B cell (primary cell): Measurements from ENCODE around the gene CD101. TPM values are rescaled to one million over a fixed set of nuclear protein-coding genes. Genes with fewer than 3 reads are reported as not detected.

ENCODE experiments used
- ATAC-seq: fragments of 200-7000 bp; cut with Tn5 transposase; one replicate; pipeline ENCODE4 v1.10.0; 2021; ENCODE audit warnings: low read depth, mild to moderate bottlenecking, moderate number of reproducible peaks, moderate library complexity
- CTCF ChIA-PET: fragments of 350-600 bp; sonication (Branson Sonifier 250); formaldehyde crosslinking; loops from one replicate; lab custom pipeline; 2021; ENCODE audit warnings: antibody characterized with exemption, inconsistent platforms; lab: Charles Lee
- POLR2A ChIA-PET: fragments of 350-600 bp; sonication (Branson Sonifier 250); formaldehyde crosslinking; loops from one replicate; lab custom pipeline; 2021; ENCODE audit warnings: antibody characterized with exemption; lab: Charles Lee
- DNase-seq: peaks from one replicate; pipeline ENCODE4 v3.0.0; 2013
- H2AFZ ChIP-seq: 2 replicates; pipeline ENCODE4 v1.6.1; 2012; ENCODE audit warnings: mild to moderate bottlenecking, low read depth, low read length; ENCODE audit not compliant: insufficient read depth, poor library complexity, severe bottlenecking
- H3K27ac ChIP-seq, 2 donors: 1 replicate in 1 of 2; 2 replicates in 1 of 2; pipeline ENCODE4 v1.5.1; 2012 to 2013; ENCODE audit warnings: low read length in 2 of 2, mild to moderate bottlenecking in 2 of 2, moderate library complexity in 1 of 2
- H3K27me3 ChIP-seq, 4 experiments: fragments of 200-600 bp in 1 of 4; sonication (generic) in 1 of 4; replicated peaks in 1 of 4; 1 replicate in 2 of 4; 2 replicates in 2 of 4; pipeline versions ENCODE4 v1.6.1 to v1.7.0; 2013 to 2016; ENCODE audit warnings: low read length in 3 of 4, mild to moderate bottlenecking in 2 of 4, mixed read lengths in 1 of 4, moderate library complexity in 1 of 4; ENCODE audit not compliant: insufficient read depth in 4 of 4, control insufficient read depth in 3 of 4; ENCODE audit errors: control extremely low read depth in 1 of 4
- H3K36me3 ChIP-seq, 2 experiments: replicated peaks in 1 of 2; 1 replicate in 1 of 2; 2 replicates in 1 of 2; pipeline versions ENCODE4 v1.6.1 to v1.7.1; 2013; ENCODE audit warnings: low read length in 1 of 2; ENCODE audit not compliant: insufficient read depth in 2 of 2, control insufficient read depth in 1 of 2; ENCODE audit errors: control extremely low read depth in 1 of 2, extremely low read depth in 1 of 2
- H3K4me1 ChIP-seq, 2 donors: fragments of 200-600 bp in 1 of 2; sonication (generic) in 1 of 2; 1 replicate in 1 of 2; 2 replicates in 1 of 2; pipeline versions ENCODE4 v1.5.1 to v1.6.1; 2013 to 2017; ENCODE audit warnings: low read length in 2 of 2; ENCODE audit not compliant: control insufficient read depth in 2 of 2, insufficient read depth in 2 of 2
- H3K4me2 ChIP-seq: replicated peaks from 2 replicates; pipeline ENCODE3; 2012; ENCODE audit warnings: mild to moderate bottlenecking, low read depth, low read length; ENCODE audit not compliant: poor library complexity, severe bottlenecking
- H3K4me3 ChIP-seq, 5 experiments: fragments of 200-600 bp in 1 of 5; sonication (generic) in 1 of 5; 1 replicate in 3 of 5; 2 replicates in 2 of 5; pipeline versions ENCODE4 v1.5.1 to v1.7.0; 2011 to 2016; ENCODE audit warnings: low read length in 4 of 5, mild to moderate bottlenecking in 4 of 5, low read depth in 2 of 5, control low read depth in 1 of 5, moderate library complexity in 1 of 5; ENCODE audit not compliant: insufficient read depth in 1 of 5; ENCODE audit errors: control extremely low read depth in 1 of 5, extremely low read depth in 1 of 5
- H3K79me2 ChIP-seq: fragments of 200-600 bp; sonication (generic); one replicate; pipeline ENCODE4 v1.6.0; 2016; ENCODE audit warnings: low read length; ENCODE audit not compliant: control insufficient read depth, insufficient read depth
- H3K9ac ChIP-seq: fragments of 200-600 bp; sonication (generic); 2 replicates; pipeline ENCODE4 v1.6.1; 2017; ENCODE audit warnings: mild to moderate bottlenecking, low read length, moderate library complexity
- H3K9me3 ChIP-seq, 3 donors: one replicate each; pipeline versions ENCODE4 v1.6.1 to v1.7.1; 2013; ENCODE audit warnings: low read length in 2 of 3; ENCODE audit not compliant: control insufficient read depth in 2 of 3, insufficient read depth in 1 of 3; ENCODE audit errors: control extremely low read depth in 1 of 3
- H4K20me1 ChIP-seq: 2 replicates; pipeline ENCODE4 v1.6.0; 2012; ENCODE audit warnings: mild to moderate bottlenecking, low read length; ENCODE audit not compliant: insufficient read depth, control insufficient read depth, poor library complexity, severe bottlenecking
- H3K27ac Mint-ChIP-seq: one replicate; pipeline ENCODE4 v1.8.0; 2021; ENCODE audit warnings: mixed read lengths
- H3K27me3 Mint-ChIP-seq: one replicate; pipeline ENCODE4 v1.8.0; 2021; ENCODE audit warnings: mixed read lengths
- H3K4me1 Mint-ChIP-seq: one replicate; pipeline ENCODE4 v1.8.0; 2021; ENCODE audit warnings: mixed read lengths
- H3K4me3 Mint-ChIP-seq: one replicate; pipeline ENCODE4 v1.8.0; 2021; ENCODE audit warnings: mixed read lengths
- H3K9me3 Mint-ChIP-seq: one replicate; pipeline ENCODE4 v1.8.0; 2022; ENCODE audit warnings: mixed read lengths; ENCODE audit not compliant: insufficient read depth
- CTCF ChIP-seq: fragments of 200-600 bp; IDR thresholded peaks from one replicate; pipeline ENCODE4 v1.8.0; 2022; ENCODE audit warnings: antibody characterized with exemption, mild to moderate bottlenecking
- EZH2 ChIP-seq: IDR thresholded peaks from 2 replicates; pipeline ENCODE4 v1.6.1; 2012; ENCODE audit warnings: borderline replicate concordance, low read depth, mild to moderate bottlenecking, moderate library complexity, low read length; ENCODE audit not compliant: insufficient read depth, poor library complexity, severe bottlenecking
- WGBS: methylation state at CpG from one replicate; pipeline ENCODE4 v1.1.5; 2013; ENCODE audit warnings: missing lambda C conversion rate; ENCODE audit not compliant: insufficient coverage; 5-methylcytosine and 5-hydroxymethylcytosine counted together
- intact Hi-C: fragments of 100-400 bp; cut with micrococcal nuclease; formaldehyde crosslinking; loops from one replicate; pipeline ENCODE4 v1.10.0; 2022
- polyA plus RNA-seq: library from polyadenylated mRNA; depleted of rRNA; stranded (reverse); fragments of >200 nt; gene quantifications from 2 replicates; pipeline ENCODE4 v1.2.3, GENCODE V29; 2012
- total RNA-seq, 2 donors: library from RNA; stranded (reverse); fragments of 120-200 nt in 1 of 2; gene quantifications; 1 replicate in 1 of 2; 2 replicates in 1 of 2; pipeline versions ENCODE4 v1.2.3 to v1.2.4, GENCODE V29; 2013 to 2022

The CD101 gene
- total and polyA plus RNA-seq, 2 donors (not counting 1 experiment from before 2014, with no cell fraction given): 0.19 TPM; not detected in 1

GRCh38 chr1:117060441-117061317 lies 59.1 kb downstream of the CD101 start:
- H3K36me3 ChIP-seq: peaks cover 0 to 6% of the 10 kb centered on the region in 2 experiments
- peak overlapping the region; percentile 71 to 95 (median 79) for H3K4me3 ChIP-seq
- no peaks in the 10 kb centered on the region for H3K9me3 ChIP-seq
- ChIA-PET POLR2A (interaction anchor here (0.6 to 1.5 kb wide), 5 partner anchors 9 to 323 kb away, joined by 3 to 7 read pairs (median 3); partner anchors contain the start of gene MAN1A2), CTCF (interaction anchor here (0.5 to 5.8 kb wide), 15 partner anchors 9 to 922 kb away, joined by 3 to 64 read pairs (median 4); partner anchors contain the start of gene TRIM45)
- Mint-ChIP-seq H3K4me3 (no peak overlapping the region), H3K4me1 (peaks cover 26% of the 10 kb centered on the region), H3K9me3 (no peaks in the 10 kb centered on the region), H3K27me3 (no peaks in the 10 kb centered on the region), H3K27ac (no peak overlapping the region)
- ATAC-seq (peak; percentile 2), DNase-seq (no peak)
- H3K79me2 ChIP-seq: peaks cover 3% of the 10 kb centered on the region
- peaks cover 14 to 17% of the 10 kb centered on the region in 2 donors for H3K4me1 ChIP-seq
- H4K20me1 ChIP-seq: no peaks in the 10 kb centered on the region
- peak overlapping the region; percentile 97 for H3K4me2 ChIP-seq
- TF ChIP-seq EZH2 (no peak), CTCF (no peak)
- intact Hi-C loops: loop anchor here (1.0 to 10.0 kb wide), 6 partner anchors 62 to 869 kb away; partner anchors contain the start of genes ATP1A1, CD58, GDAP2 and MAN1A2
- peak overlapping the region; percentile 63 to 69 for H3K27ac ChIP-seq
- 27% methylated on average over 39 of the region's 42 CpGs for WGBS
- H2AFZ ChIP-seq: peak overlapping the region; percentile 96
- H3K9ac ChIP-seq: peak overlapping the region; percentile 83
- H3K27me3 ChIP-seq: no peaks in the 10 kb centered on the region
